Loucy (cell line): Measurements from ENCODE around the gene LAIR2.

Experiments
- H2AFZ ChIP-seq: fragments of 200-600 bp; sonication (generic); 2 replicates; pipeline ENCODE4 v1.6.0; 2016; ENCODE audit warnings: antibody characterized with exemption, mild to moderate bottlenecking, low read length, moderate library complexity
- H3F3A ChIP-seq: fragments of 200-600 bp; 2 replicates; pipeline ENCODE4 v1.6.0; 2016; ENCODE audit warnings: antibody characterized with exemption, low read depth, mild to moderate bottlenecking
- H3K27me3 ChIP-seq: fragments of 200-600 bp; sonication (generic); 2 replicates; pipeline ENCODE4 v1.6.1; 2014; ENCODE audit warnings: low read length, mild to moderate bottlenecking; ENCODE audit not compliant: insufficient read depth, poor library complexity, severe bottlenecking
- H3K36me3 ChIP-seq: fragments of 200-600 bp; sonication (generic); 2 replicates; pipeline ENCODE4 v1.6.1; 2016; ENCODE audit warnings: low read length; ENCODE audit not compliant: insufficient read depth
- H3K4me1 ChIP-seq: fragments of 200-600 bp; sonication (generic); 2 replicates; pipeline ENCODE4 v1.5.1; 2014; ENCODE audit warnings: low read length, mild to moderate bottlenecking; ENCODE audit not compliant: insufficient read depth, poor library complexity, severe bottlenecking
- H3K4me2 ChIP-seq: fragments of 200-600 bp; sonication (generic); 2 replicates; pipeline ENCODE4 v1.6.0; 2014; ENCODE audit warnings: antibody characterized with exemption, low read length, low read depth, mild to moderate bottlenecking; ENCODE audit not compliant: poor library complexity, severe bottlenecking
- H3K4me3 ChIP-seq: fragments of 200-600 bp; sonication (generic); 2 replicates; pipeline ENCODE4 v1.5.1; 2014; ENCODE audit warnings: low read length, mild to moderate bottlenecking, mixed read lengths; ENCODE audit not compliant: poor library complexity, severe bottlenecking
- H3K79me2 ChIP-seq: fragments of 200-600 bp; sonication (generic); 2 replicates; pipeline ENCODE4 v1.6.1; 2014; ENCODE audit warnings: low read length; ENCODE audit not compliant: insufficient read depth
- H3K9ac ChIP-seq: fragments of 200-600 bp; sonication (generic); 2 replicates; pipeline ENCODE4 v1.6.0; 2014; ENCODE audit warnings: mild to moderate bottlenecking, low read depth, low read length, moderate library complexity; ENCODE audit not compliant: poor library complexity, severe bottlenecking
- H3K9me2 ChIP-seq: fragments of 200-600 bp; sonication (generic); replicated peaks from 2 replicates; pipeline ENCODE4 v1.6.1; 2016; ENCODE audit warnings: low read depth, low read length, mixed read lengths
- H3K9me3 ChIP-seq: fragments of 200-600 bp; sonication (generic); 2 replicates; pipeline ENCODE4 v1.6.1; 2014; ENCODE audit warnings: mild to moderate bottlenecking, antibody characterized with exemption, low read length, low read depth; ENCODE audit not compliant: insufficient read depth
- H4K20me1 ChIP-seq: fragments of 200-600 bp; sonication (generic); 2 replicates; pipeline ENCODE4 v1.6.0; 2014; ENCODE audit warnings: antibody characterized with exemption, low read length, mild to moderate bottlenecking; ENCODE audit not compliant: insufficient read depth, poor library complexity, severe bottlenecking
- CTCF ChIP-seq: fragments of 200-600 bp; sonication (generic); conservative IDR thresholded peaks from 2 replicates; pipeline ENCODE4 v1.5.1; 2014; ENCODE audit warnings: mild to moderate bottlenecking, antibody characterized with exemption, low read length
- EZH2phosphoT487 ChIP-seq: fragments of 200-600 bp; IDR thresholded peaks from 2 replicates; pipeline ENCODE4 v1.6.1; 2018; ENCODE audit warnings: antibody characterized with exemption, mild to moderate bottlenecking, moderate library complexity, borderline replicate concordance

Gene LAIR2

GRCh38 chr19:54525636-54526035, 23.0 kb downstream of the LAIR2 start:
- H2AFZ ChIP-seq: no peak overlapping the region
- H3K9me3 ChIP-seq: no peaks in the 10 kb centered on the region
- no peak overlapping the region for H3K4me3 ChIP-seq
- no peak for TF ChIP-seq EZH2phosphoT487
- TF ChIP-seq CTCF: no peak
- no peaks in the 10 kb centered on the region for H3K27me3 ChIP-seq
- no peak overlapping the region for H3K4me2 ChIP-seq
- H3K4me1 ChIP-seq: peaks cover 44% of the 10 kb centered on the region
- H3K9me2 ChIP-seq: no peaks in the 10 kb centered on the region
- H3F3A ChIP-seq: no peaks in the 10 kb centered on the region
- H4K20me1 ChIP-seq: no peaks in the 10 kb centered on the region
- no peaks in the 10 kb centered on the region for H3K79me2 ChIP-seq
- no peaks in the 10 kb centered on the region for H3K36me3 ChIP-seq
- no peak overlapping the region for H3K9ac ChIP-seq

GRCh38 chr19:54526972-54527371, 24.3 kb downstream of the LAIR2 start:
- peaks cover 44% of the 10 kb centered on the region for H3K4me1 ChIP-seq
- H2AFZ ChIP-seq: no peak overlapping the region
- no peaks in the 10 kb centered on the region for H3K36me3 ChIP-seq
- H3K9me2 ChIP-seq: no peaks in the 10 kb centered on the region
- no peak for TF ChIP-seq CTCF
- no peak for TF ChIP-seq EZH2phosphoT487
- H3K4me3 ChIP-seq: no peak overlapping the region
- no peaks in the 10 kb centered on the region for H3K79me2 ChIP-seq
- H4K20me1 ChIP-seq: no peaks in the 10 kb centered on the region
- no peaks in the 10 kb centered on the region for H3F3A ChIP-seq
- no peaks in the 10 kb centered on the region for H3K9me3 ChIP-seq
- H3K9ac ChIP-seq: no peak overlapping the region
- H3K4me2 ChIP-seq: no peak overlapping the region
- H3K27me3 ChIP-seq: no peaks in the 10 kb centered on the region

DNA sequence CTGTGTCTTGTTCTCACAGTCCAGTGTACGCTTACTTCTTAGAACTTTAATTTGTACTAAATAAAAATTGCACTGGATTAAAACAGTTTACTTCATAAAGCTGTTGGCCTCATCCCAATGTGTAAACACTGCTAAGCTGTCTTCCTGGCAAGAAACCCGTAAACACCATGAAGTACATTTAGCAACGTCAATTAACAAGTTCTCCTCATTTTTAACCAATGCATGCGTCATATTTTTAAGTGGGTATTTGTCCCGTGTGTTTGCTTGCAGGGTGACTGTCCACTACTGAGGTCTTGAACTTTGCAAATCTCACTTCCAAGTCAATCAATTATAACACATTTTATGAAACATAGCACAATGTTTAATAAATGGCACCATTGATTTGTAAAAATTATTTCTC, 28.2 kb downstream of the LAIR2 start:
- no peaks in the 10 kb centered on the region for H3K9me2 ChIP-seq
- H3K4me2 ChIP-seq: no peak overlapping the region
- H3K4me1 ChIP-seq: peaks cover 65% of the 10 kb centered on the region
- no peaks in the 10 kb centered on the region for H4K20me1 ChIP-seq
- no peak overlapping the region for H2AFZ ChIP-seq
- peaks cover 34% of the 10 kb centered on the region for H3K79me2 ChIP-seq
- no peak overlapping the region for H3K9ac ChIP-seq
- H3K4me3 ChIP-seq: no peak overlapping the region
- H3K9me3 ChIP-seq: no peaks in the 10 kb centered on the region
- H3F3A ChIP-seq: no peaks in the 10 kb centered on the region
- TF ChIP-seq CTCF (no peak), EZH2phosphoT487 (no peak)
- H3K27me3 ChIP-seq: no peaks in the 10 kb centered on the region
- H3K36me3 ChIP-seq: no peaks in the 10 kb centered on the region
